Spleen (tissue), 7 donors: ENCODE measurements around the gene METTL14.

Source experiments
- CTCF ChIP-seq, 11 experiments: fragments of 200-600 bp in 7 of 11; fragments of 450-650 bp in 4 of 11; sonication (generic) in 4 of 11; IDR thresholded peaks in 8 of 11; conservative IDR thresholded peaks in 3 of 11; 1 replicate in 7 of 11; 2 replicates in 4 of 11; pipeline versions ENCODE4 v1.4.0 to v1.8.0; 2016 to 2021; ENCODE audit warnings: antibody characterized with exemption in 11 of 11, inconsistent platforms in 4 of 11, mild to moderate bottlenecking in 1 of 11
- POLR2AphosphoS5 ChIP-seq, 3 donors: sonication (generic); formaldehyde crosslinking; IDR thresholded peaks; one replicate each; pipeline ENCODE4 v1.5.1; 2017; ENCODE audit warnings: antibody characterized with exemption in 3 of 3
- donor health status: DM: no; HTN: no; CAD: no; lungs with moderate emphysema.
- donor health status: DM: no; HTN: no; CAD: no.
- donor health status: DM: no; HTN: no; CAD: no.

- TF ChIP-seq POLR2AphosphoS5 (IDR thresholded peaks at IDR 0.05), result no peak
- TF ChIP-seq CTCF (IDR thresholded peaks at IDR 0.05 in 8 of 11, conservative IDR thresholded peaks at IDR 0.05 in 3 of 11), result no peak
These were observed 71.8 kb downstream of the METTL14 start for GRCh38 chr4:118756958-118757357.
